Osteoblast (primary cell): ENCODE data around the gene HSPA1A. TPM values are rescaled to one million over a fixed set of nuclear protein-coding genes. Genes with fewer than 3 reads are reported as not detected.

Source experiments
- DNase-seq: peaks from one replicate; pipeline ENCODE4 v3.0.0; 2011; ENCODE audit warnings: low spot score, mixed read lengths; ENCODE audit not compliant: insufficient read length; ENCODE audit errors: missing footprints
- H2AFZ ChIP-seq: 2 replicates; pipeline ENCODE4 v1.6.0; 2011; ENCODE audit warnings: mild to moderate bottlenecking, low read length
- H3K27ac ChIP-seq: 2 replicates; pipeline ENCODE4 v1.5.1; 2011; ENCODE audit warnings: mild to moderate bottlenecking, low read depth, low read length, moderate library complexity
- H3K27me3 ChIP-seq: 2 replicates; pipeline ENCODE4 v1.6.0; 2012; ENCODE audit warnings: mild to moderate bottlenecking, control low read depth, inconsistent platforms, low read length, moderate library complexity; ENCODE audit not compliant: insufficient read depth
- H3K36me3 ChIP-seq: 2 replicates; pipeline ENCODE4 v1.5.1; 2011; ENCODE audit warnings: mild to moderate bottlenecking, low read length, control low read depth, moderate library complexity; ENCODE audit not compliant: insufficient read depth
- H3K4me1 ChIP-seq: 2 replicates; pipeline ENCODE4 v1.5.1; 2011; ENCODE audit warnings: mild to moderate bottlenecking, low read length, control low read depth, moderate library complexity; ENCODE audit not compliant: insufficient read depth
- H3K4me2 ChIP-seq: 2 replicates; pipeline ENCODE4 v1.6.0; 2011; ENCODE audit warnings: mild to moderate bottlenecking, low read length; ENCODE audit not compliant: insufficient read depth
- H3K4me3 ChIP-seq: fragments of 200-600 bp; sonication (generic); 3 replicates; pipeline ENCODE4 v1.5.1; 2012; ENCODE audit warnings: mild to moderate bottlenecking, low read length, inconsistent platforms; ENCODE audit not compliant: insufficient read depth
- H3K79me2 ChIP-seq: 2 replicates; pipeline ENCODE4 v1.6.0; 2012; ENCODE audit warnings: mild to moderate bottlenecking, low read length, control low read depth, inconsistent platforms; ENCODE audit not compliant: insufficient read depth
- H3K9me3 ChIP-seq: 2 replicates; pipeline ENCODE4 v1.5.1; 2011; ENCODE audit warnings: low read depth, low read length, control low read depth
- H4K20me1 ChIP-seq: 2 replicates; pipeline ENCODE4 v1.6.0; 2012; ENCODE audit warnings: mild to moderate bottlenecking, low read length, control low read depth; ENCODE audit not compliant: insufficient read depth
- CTCF ChIP-seq: IDR thresholded peaks from 2 replicates; pipeline ENCODE4 v1.5.1; 2011; ENCODE audit warnings: mild to moderate bottlenecking, low read depth, low read length, moderate library complexity; ENCODE audit errors: extremely low read depth
- small RNA-seq: library from RNA; depleted of rRNA; stranded (forward); fragments of <200 nt; gene quantifications from one replicate; pipeline ENCODE3, GENCODE V24; 2012
- total RNA-seq: library from RNA; depleted of rRNA; stranded (reverse); fragments of >200 nt; gene quantifications from 2 replicates; pipeline ENCODE4 v1.2.3, GENCODE V29; 2012

The HSPA1A gene
- total RNA-seq, 1 donor, result 36.9 TPM

- Histone ChIP-seq H3K4me2 (no peak overlapping the region), H3K4me1 (peaks cover 14% of the 10 kb centered on the region), H3K9me3 (no peaks in the 10 kb centered on the region), H4K20me1 (no peaks in the 10 kb centered on the region), H3K4me3 (no peak overlapping the region), H2AFZ (no peak overlapping the region), H3K79me2 (peaks cover 21% of the 10 kb centered on the region), H3K27ac (no peak overlapping the region), H3K36me3 (peaks cover 7% of the 10 kb centered on the region), H3K27me3 (no peaks in the 10 kb centered on the region)
- no peak for TF ChIP-seq CTCF
- DNase-seq, result peak; percentile 73
Measured at GRCh38 chr6:31865205-31866118, 50.1 kb downstream of the HSPA1A start.

Small RNA genes lying within 50 kb of the gene (small RNA-seq; reads per million reads assigned to genes)
- gene RF00019 (not detected), gene SNORD48 (207 reads per million, percentile 98 among the genes with 10 or more reads in this experiment), gene SNORD52 (not detected)

Other genes starting within 250 kb of the HSPA1A start
- not detected in 2 replicates for gene LTA, start 243.3 kb upstream of the HSPA1A start, total RNA-seq
- not detected in 2 replicates for gene TNF, start 240.0 kb upstream of the HSPA1A start, total RNA-seq
- gene LTB, start 233.1 kb upstream of the HSPA1A start, total RNA-seq, result 0.29 TPM in 1 of 2 replicates, not detected in the other
- 0.29 TPM in 1 of 2 replicates, not detected in the other for gene LST1, start 229.3 kb upstream of the HSPA1A start, total RNA-seq
- gene NCR3, start 222.5 kb upstream of the HSPA1A start, total RNA-seq, result not detected in 2 replicates
- gene AIF1, start 200.3 kb upstream of the HSPA1A start, total RNA-seq, result 0.36 TPM in 1 of 2 replicates, not detected in the other
- 49.2 and 52.2 TPM in 2 replicates for gene PRRC2A, start 194.8 kb upstream of the HSPA1A start, total RNA-seq
- 175 and 183 TPM in 2 replicates for gene BAG6, start 162.9 kb upstream of the HSPA1A start, total RNA-seq
- 1.1 and 1.2 TPM in 2 replicates for gene APOM, start 159.6 kb upstream of the HSPA1A start, total RNA-seq
- gene C6orf47, start 154.8 kb upstream of the HSPA1A start, total RNA-seq, result 21.2 and 21.7 TPM in 2 replicates
- 22.1 and 23.9 TPM in 2 replicates for gene GPANK1, start 150.5 kb upstream of the HSPA1A start, total RNA-seq
- 124 and 150 TPM in 2 replicates for gene CSNK2B, start 149.5 kb upstream of the HSPA1A start, total RNA-seq
- gene LY6G5B, start 145.6 kb upstream of the HSPA1A start, total RNA-seq, result 4.1 and 5.4 TPM in 2 replicates
- gene LY6G5C, start 134.5 kb upstream of the HSPA1A start, total RNA-seq, result 0.59 and 0.72 TPM in 2 replicates
- 41.0 and 43.4 TPM in 2 replicates for gene ABHD16A, start 112.2 kb upstream of the HSPA1A start, total RNA-seq
- gene LY6G6F, start 108.7 kb upstream of the HSPA1A start, total RNA-seq, result not detected in 2 replicates
- not detected in 2 replicates for gene LY6G6D, start 100.2 kb upstream of the HSPA1A start, total RNA-seq
- gene LY6G6C, start 93.8 kb upstream of the HSPA1A start, total RNA-seq, result not detected in 2 replicates
- not detected in 2 replicates for gene MPIG6B, start 92.2 kb upstream of the HSPA1A start, total RNA-seq
- gene DDAH2, start 86.2 kb upstream of the HSPA1A start, total RNA-seq, result 96.6 and 97.5 TPM in 2 replicates
- gene CLIC1, start 79.0 kb upstream of the HSPA1A start, total RNA-seq, result 502 and 581 TPM in 2 replicates
- 12.4 and 13.0 TPM in 2 replicates for gene MSH5, start 75.5 kb upstream of the HSPA1A start, total RNA-seq
- gene SAPCD1, start 52.9 kb upstream of the HSPA1A start, total RNA-seq, result 0.59 and 1.4 TPM in 2 replicates
- 0.29 and 0.36 TPM in 2 replicates for gene VWA7, start 38.2 kb upstream of the HSPA1A start, total RNA-seq
- gene VARS1, start 19.8 kb upstream of the HSPA1A start, total RNA-seq, result 40.1 and 42.0 TPM in 2 replicates
- gene LSM2, start 8.6 kb upstream of the HSPA1A start, total RNA-seq, result 18.3 and 22.4 TPM in 2 replicates
- 0.29 and 0.72 TPM in 2 replicates for gene HSPA1L, start 260 bp upstream of the HSPA1A start, total RNA-seq
- 45.7 and 59.7 TPM in 2 replicates for gene HSPA1B, start 12.2 kb downstream of the HSPA1A start, total RNA-seq
- 114 and 117 TPM in 2 replicates for gene NEU1, start 47.3 kb downstream of the HSPA1A start, total RNA-seq
- gene SLC44A4, start 63.5 kb downstream of the HSPA1A start, total RNA-seq, result not detected in 2 replicates
- 40.1 and 40.9 TPM in 2 replicates for gene EHMT2, start 82.2 kb downstream of the HSPA1A start, total RNA-seq
- 2.1 and 3.6 TPM in 2 replicates for gene ZBTB12, start 86.5 kb downstream of the HSPA1A start, total RNA-seq
- gene C2, start 112.2 kb downstream of the HSPA1A start, total RNA-seq, result 12.7 and 18.0 TPM in 2 replicates
- 16.5 and 26.8 TPM in 2 replicates for gene CFB, start 130.6 kb downstream of the HSPA1A start, total RNA-seq
- gene NELFE, start 143.4 kb downstream of the HSPA1A start, total RNA-seq, result 86.5 and 95.8 TPM in 2 replicates
- 42.0 and 46.0 TPM in 2 replicates for gene SKIC2, start 143.6 kb downstream of the HSPA1A start, total RNA-seq
- 16.8 and 18.1 TPM in 2 replicates for gene DXO, start 156.6 kb downstream of the HSPA1A start, total RNA-seq
- 7.2 and 8.3 TPM in 2 replicates for gene C4A, start 166.5 kb downstream of the HSPA1A start, total RNA-seq
- gene C4B, start 199.3 kb downstream of the HSPA1A start, total RNA-seq, result 4.1 and 6.5 TPM in 2 replicates
- gene CYP21A2, start 222.9 kb downstream of the HSPA1A start, total RNA-seq, result under 0.01 and 0.72 TPM in 2 replicates